Posterior vena cava (tissue), 2 donors: Measurements from ENCODE around the gene GPD1L. TPM values are rescaled to one million over a fixed set of nuclear protein-coding genes. Genes with fewer than 3 reads are reported as not detected.
"Not testable (repeated sequence)": the region's sequence is repeated elsewhere in the genome, so short reads cannot be mapped to it uniquely, and the experiment has no call there.

Experiments used
- DNase-seq: peaks from one replicate; pipeline ENCODE4 v3.0.0-alpha.2; 2020; ENCODE audit warnings: low spot score
- intact Hi-C, 2 donors: fragments of 100-400 bp; cut with DNase I; formaldehyde crosslinking; loops; one replicate each; pipeline versions ENCODE4 v1.14.1 to v1.14.2; 2022 to 2023
- long read RNA-seq, 2 donors: library from polyadenylated mRNA; unstranded; transcript quantifications; one replicate each; pipeline ENCODE4 v2.0.0, GENCODE V29; 2020 to 2021
- total RNA-seq, 2 donors: library from RNA; stranded (reverse); fragmentation: NEBNext Ultra II Directional; extraction: Animal tissue kit (Norgen Biotek cat#: 25700); gene quantifications; one replicate each; pipeline ENCODE4 v1.2.1, GENCODE V29; 2021
- donor health status: DM: yes; HTN: yes; CAD: no.
- donor health status: DM: yes; HTN: yes; CAD: no.

Gene GPD1L
- total RNA-seq, result 10 to 100 TPM; 41.0 to 47.4 TPM
- long read RNA-seq, donor 1, full-length matches to known transcripts, result 7 of 10 reads
- long read RNA-seq, donor 1, partial matches to known transcripts, result 1 of 10 reads
- long read RNA-seq, donor 1, other reads (novel, unspliced or antisense), result 2 of 10 reads
- long read RNA-seq, donor 2, full-length matches to known transcripts, result 3 of 9 reads
- long read RNA-seq, donor 2, partial matches to known transcripts, result 0 of 9 reads
- long read RNA-seq, donor 2, other reads (novel, unspliced or antisense), result 6 of 9 reads

- intact Hi-C loops, result no loop called here
- peak; percentile 98 for DNase-seq
These were observed at the start of gene GPD1L for GRCh38 chr3:32106132-32106928. TSS of gene GPD1L (plus strand) at chr3:32106620. CDS start at chr3:32106712, 92 bp downstream.

GRCh38 chr3:32058465-32058864 is 48.0 kb upstream of the GPD1L start:
- intact Hi-C loops, DNase-seq: not testable (repeated sequence)

DNA sequence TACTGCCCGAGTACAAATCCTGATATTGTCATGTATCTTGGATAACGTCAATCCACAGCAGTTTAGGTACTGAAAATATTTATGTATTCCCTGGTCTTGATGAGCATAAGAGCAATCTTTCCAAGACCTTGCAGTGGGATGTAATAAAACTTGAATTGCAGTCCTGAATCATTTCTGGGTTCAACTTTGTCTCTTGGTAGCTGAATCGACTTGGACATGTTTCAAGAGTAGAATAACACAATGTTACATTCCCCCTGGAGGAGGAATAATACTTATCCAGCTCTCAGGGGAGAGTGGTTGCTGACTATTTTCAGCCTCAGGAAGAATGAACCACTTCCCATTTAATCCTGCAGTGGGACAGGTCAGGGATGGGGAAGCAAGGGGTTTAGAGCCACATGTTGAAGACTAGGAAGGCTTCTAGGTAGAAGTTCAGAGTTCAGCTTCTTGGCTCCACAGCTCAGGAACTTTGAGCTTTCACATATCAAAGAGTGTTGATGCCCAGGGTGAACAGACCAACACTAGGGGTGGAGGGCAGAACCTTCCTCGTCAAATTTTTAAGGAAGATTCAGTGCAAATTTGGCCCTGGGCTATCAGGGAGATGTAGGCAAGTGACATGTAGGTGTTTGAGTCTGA is 43.4 kb upstream of the GPD1L start:
- intact Hi-C loops, result no loop called here
- no peak for DNase-seq

DNA sequence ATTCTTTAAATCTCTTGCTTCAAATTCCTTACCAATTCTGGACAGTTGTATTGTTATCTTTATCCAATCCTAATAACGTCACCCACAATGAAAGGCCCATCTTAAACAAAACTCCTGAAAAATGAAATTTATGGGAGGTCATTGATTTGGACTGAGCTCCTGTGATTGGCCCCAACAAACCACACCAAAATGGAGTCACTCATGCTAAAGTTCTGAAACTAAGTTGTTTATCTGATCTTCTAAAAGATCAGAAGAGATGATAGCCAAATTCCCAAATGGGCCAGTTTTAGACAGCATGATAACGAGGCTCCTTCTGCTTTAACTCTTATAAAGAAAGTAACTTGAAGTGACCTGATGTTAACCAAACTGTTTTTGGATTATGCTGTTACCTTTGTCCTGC is 39.7 kb upstream of the GPD1L start:
- no peak for DNase-seq
- intact Hi-C loops, result no loop called here

DNA sequence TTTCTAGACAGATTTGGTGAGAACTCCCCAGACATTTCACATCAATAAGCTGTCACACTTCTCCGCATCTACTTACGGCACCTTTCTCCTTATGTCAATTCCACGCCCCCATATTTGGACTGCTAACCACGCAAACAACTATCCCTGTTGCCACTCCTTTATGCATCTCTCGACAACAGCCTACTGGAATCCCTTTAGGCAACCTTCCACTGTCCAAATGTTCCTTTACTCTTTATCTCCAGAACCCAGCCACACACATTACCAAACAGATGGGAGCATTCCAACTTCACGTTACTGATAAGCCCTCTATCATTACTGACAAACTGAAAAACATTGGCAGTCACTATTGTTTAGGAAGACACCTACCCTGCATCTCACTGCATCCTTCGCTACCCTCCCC is 32.2 kb upstream of the GPD1L start:
- intact Hi-C loops, DNase-seq: not testable (repeated sequence)

- intact Hi-C loops, result no loop called here
- no peak for DNase-seq
These were observed 29.9 kb upstream of the GPD1L start for GRCh38 chr3:32076566-32076965.

DNA sequence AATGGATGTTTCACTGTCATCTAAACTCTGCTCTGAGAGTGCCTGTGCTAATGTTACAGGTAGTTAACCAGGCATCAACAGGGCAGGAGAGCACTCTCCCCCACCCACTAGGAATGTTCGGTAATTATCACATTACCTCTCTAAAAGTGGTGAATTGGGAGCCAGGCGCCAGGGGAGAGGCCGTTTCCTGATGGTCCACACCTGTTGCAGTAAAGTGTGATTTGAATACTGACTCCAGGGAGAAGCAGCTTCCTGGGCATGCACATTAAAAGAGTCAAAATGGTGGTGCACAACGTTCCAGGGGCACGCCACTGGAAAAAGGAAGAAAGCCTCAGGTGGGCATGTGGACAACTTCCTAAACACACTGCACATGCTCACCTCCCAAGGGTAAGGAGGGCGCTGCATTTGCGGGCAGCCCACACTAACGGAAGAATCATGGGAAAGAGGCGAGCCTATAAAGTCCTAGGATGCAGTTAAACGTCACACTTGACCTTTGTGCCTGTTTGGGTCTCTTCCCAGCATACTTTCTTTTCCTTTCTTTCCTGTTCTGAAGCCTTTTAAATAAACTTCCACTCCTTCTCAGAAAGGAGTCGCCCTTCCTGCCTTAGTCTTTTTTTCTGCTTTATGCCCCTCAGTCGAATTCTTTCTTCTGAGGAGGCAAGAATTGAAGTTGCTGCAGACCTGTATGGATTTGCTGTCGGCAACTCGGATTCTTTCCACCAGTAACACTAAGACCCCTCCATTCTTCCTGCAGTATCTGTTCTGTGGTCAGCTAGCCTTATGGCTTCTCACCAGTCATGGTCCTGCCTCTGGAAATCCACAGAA is 28.9 kb upstream of the GPD1L start:
- intact Hi-C loops, result no loop called here
- DNase-seq, result no peak

- intact Hi-C loops, result no loop called here
- DNase-seq, result no peak
These were observed 28.3 kb upstream of the GPD1L start for GRCh38 chr3:32078085-32078634.

GRCh38 chr3:32078864-32079263 is 27.6 kb upstream of the GPD1L start:
- DNase-seq, result no peak
- intact Hi-C loops, result no loop called here

DNA sequence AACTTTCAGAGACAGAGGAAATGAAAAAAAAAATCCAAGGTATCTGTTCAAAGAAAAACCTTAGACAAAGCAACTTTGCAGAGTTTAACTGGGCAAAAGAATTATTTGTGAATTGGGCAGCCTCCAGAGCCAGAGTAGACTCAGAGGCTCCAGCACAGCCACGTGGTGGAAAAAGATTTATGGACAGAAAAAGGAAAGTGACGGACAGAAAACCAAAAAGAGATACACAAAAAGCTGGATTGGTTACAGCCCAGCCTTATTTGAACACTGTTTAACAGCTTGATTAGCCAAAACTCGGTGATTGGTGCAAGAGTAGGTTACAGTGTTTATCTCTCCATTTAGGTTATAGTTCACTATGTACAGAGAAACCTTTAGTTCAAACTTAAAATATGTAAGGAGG is 23.7 kb upstream of the GPD1L start:
- intact Hi-C loops, result no loop called here
- no peak for DNase-seq

GRCh38 chr3:32083702-32084270 is 22.6 kb upstream of the GPD1L start:
- DNase-seq, result no peak
- intact Hi-C loops, result no loop called here

DNA sequence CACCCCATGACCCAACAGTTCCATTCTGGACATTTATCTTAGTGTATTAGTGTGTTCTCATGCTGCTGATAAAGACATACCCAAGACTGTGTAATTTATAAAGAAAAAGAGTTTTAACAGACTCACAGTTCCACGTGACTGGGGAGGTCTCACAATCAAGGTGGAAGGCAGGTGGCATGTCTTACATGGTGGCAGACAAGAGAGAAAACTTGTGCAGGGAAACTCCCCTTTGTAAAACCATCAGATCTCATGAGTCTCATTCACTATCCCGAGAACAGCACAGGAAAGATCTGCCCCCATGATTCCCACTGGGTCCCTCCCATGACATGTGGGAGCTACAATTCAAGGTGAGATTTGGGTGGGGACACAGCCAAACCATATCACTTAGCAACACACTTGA is 21.6 kb upstream of the GPD1L start:
- intact Hi-C loops, result no loop called here
- no peak for DNase-seq

- no peak for DNase-seq
- intact Hi-C loops, result no loop called here
These were observed 20.0 kb upstream of the GPD1L start for GRCh38 chr3:32086464-32086863.

DNA sequence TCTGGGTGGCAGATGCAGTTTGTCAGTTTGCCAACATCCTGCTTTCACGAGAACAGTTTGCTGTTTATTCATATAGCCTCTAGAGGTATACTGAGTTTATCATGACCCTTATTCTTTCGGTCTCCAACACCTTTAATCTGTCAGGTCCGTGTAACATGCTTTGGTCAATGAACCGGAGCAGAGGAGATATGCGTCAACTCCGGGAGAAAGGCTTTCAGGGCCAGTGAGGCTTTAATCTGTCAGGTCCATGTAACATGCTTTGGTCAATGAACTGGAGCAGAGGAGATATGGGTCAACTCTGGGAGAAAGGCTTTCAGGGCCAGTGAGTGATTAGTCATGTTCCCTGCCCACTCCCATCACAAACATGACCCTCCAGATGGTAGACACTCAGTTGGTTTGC is 16.9 kb upstream of the GPD1L start:
- no peak for DNase-seq
- intact Hi-C loops, result no loop called here

DNA sequence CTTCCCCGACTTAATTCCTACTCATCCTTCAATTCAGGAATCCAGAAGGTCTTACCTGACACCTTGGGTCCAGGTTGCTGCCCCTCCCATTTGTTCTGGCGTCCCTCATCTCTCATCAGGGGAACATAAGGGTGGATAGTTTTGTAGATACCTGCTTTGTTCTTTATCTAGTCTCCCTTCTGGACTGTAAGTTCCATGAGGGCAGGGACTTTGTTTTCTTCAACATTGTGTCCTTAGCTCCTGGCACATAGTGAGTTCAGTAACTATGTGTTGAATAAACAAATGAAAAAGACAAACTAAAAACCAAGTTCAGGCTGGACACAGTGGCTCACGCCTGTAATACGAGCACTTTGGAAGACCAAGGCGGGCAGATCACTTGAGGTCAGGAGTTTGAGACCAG is 13.2 kb upstream of the GPD1L start:
- intact Hi-C loops, result no loop called here
- no peak for DNase-seq

GRCh38 chr3:32095431-32095830 is 11.0 kb upstream of the GPD1L start:
- DNase-seq, result no peak
- intact Hi-C loops, result no loop called here

DNA sequence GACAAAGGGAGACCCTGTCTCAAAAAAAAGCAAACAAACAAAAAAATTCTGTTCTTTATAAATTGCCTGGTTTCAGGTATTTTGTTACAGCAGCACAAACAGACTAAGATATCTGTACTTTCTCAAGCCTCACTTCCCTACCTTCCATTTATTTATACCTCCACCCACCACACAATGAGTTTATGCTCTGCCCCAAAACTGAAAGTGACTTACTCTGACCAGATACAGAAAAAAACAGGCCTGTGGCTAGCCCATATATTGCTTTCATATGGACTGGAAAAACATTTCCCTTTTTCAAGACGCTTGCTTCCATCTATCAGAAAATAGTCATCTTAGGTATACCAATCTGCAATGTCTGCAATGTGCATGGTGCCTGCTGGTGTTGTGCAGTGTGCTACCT is 8.7 kb upstream of the GPD1L start:
- intact Hi-C loops, result no loop called here
- no peak for DNase-seq

DNA sequence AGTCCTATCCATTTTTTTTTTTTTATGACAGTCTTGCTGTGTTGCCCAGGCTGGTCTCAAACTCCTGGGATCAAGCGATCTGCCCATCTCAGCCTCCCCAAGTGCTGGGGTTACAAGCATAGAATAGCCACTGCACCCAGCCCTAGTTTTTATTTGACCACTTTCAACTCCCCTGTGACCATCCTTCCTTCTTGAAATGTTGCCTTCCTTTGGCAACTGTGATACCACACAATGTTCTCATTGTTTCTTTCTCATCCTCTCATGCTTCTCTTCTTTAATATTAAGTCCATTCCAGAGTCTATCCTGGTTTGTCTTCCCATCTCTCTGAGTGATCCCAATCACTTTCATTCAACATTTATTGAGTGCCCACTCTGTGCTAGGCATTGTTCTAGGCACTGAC is 7.9 kb upstream of the GPD1L start:
- intact Hi-C loops, result no loop called here
- no peak for DNase-seq

- intact Hi-C loops, result no loop called here
- peak; percentile 83 for DNase-seq
These were observed 6.0 kb upstream of the GPD1L start for GRCh38 chr3:32100465-32100864.
